Measurements from ENCODE around the gene SESN1. TPM values are rescaled to one million over a fixed set of nuclear protein-coding genes. Genes with fewer than 3 reads are reported as not detected.

SESN1 gene
- total and polyA plus RNA-seq, 9 of the 15 experiments (the other 6 are each of a cell fraction or from before 2014, with no cell fraction given): 3.1 to 13.0 (median 7.4) TPM

DNA sequence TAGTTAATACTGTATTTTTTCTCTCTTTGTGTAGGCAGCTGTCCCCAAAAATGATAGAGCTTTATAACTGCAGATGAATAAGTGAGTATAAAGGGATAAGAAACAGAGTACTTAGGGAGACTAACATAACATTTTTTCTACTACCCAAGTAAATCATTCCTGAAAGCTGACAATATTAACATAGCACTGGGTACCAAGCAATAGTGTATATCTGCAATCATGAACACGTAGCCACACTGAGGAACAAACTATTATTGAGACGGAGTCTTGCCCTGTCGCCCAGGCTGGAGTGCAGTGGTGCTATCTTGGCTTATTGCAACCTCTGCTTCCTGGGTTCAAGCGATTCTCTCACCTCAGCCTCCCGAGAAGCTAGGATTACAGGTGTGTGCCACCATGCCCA, 105.9 kb downstream of the SESN1 start (continued):
- TF ChIP-seq, protein P1, sequence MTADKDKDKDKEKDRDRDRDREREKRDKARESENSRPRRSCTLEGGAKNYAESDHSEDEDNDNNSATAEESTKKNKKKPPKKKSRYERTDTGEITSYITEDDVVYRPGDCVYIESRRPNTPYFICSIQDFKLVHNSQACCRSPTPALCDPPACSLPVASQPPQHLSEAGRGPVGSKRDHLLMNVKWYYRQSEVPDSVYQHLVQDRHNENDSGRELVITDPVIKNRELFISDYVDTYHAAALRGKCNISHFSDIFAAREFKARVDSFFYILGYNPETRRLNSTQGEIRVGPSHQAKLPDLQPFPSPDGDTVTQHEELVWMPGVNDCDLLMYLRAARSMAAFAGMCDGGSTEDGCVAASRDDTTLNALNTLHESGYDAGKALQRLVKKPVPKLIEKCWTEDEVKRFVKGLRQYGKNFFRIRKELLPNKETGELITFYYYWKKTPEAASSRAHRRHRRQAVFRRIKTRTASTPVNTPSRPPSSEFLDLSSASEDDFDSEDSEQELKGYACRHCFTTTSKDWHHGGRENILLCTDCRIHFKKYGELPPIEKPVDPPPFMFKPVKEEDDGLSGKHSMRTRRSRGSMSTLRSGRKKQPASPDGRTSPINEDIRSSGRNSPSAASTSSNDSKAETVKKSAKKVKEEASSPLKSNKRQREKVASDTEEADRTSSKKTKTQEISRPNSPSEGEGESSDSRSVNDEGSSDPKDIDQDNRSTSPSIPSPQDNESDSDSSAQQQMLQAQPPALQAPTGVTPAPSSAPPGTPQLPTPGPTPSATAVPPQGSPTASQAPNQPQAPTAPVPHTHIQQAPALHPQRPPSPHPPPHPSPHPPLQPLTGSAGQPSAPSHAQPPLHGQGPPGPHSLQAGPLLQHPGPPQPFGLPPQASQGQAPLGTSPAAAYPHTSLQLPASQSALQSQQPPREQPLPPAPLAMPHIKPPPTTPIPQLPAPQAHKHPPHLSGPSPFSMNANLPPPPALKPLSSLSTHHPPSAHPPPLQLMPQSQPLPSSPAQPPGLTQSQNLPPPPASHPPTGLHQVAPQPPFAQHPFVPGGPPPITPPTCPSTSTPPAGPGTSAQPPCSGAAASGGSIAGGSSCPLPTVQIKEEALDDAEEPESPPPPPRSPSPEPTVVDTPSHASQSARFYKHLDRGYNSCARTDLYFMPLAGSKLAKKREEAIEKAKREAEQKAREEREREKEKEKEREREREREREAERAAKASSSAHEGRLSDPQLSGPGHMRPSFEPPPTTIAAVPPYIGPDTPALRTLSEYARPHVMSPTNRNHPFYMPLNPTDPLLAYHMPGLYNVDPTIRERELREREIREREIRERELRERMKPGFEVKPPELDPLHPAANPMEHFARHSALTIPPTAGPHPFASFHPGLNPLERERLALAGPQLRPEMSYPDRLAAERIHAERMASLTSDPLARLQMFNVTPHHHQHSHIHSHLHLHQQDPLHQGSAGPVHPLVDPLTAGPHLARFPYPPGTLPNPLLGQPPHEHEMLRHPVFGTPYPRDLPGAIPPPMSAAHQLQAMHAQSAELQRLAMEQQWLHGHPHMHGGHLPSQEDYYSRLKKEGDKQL (CRISPR knock-in tag; IDR thresholded peaks at IDR 0.05; ENCODE audit: borderline replicate concordance): no peak
- TF ChIP-seq ELF4 (CRISPR knock-in tag; IDR thresholded peaks at IDR 0.05) (no peak), ZNF282 (CRISPR knock-in tag; IDR thresholded peaks at IDR 0.05) (no peak), CCNT2 (IDR thresholded peaks at IDR 0.05; ENCODE audit: borderline replicate concordance, extremely low read depth, insufficient read length, low read depth, low read length) (no peak), MED1 (CRISPR knock-in tag; IDR thresholded peaks at IDR 0.05; ENCODE audit: borderline replicate concordance) (no peak), STAG1 (CRISPR knock-in tag; IDR thresholded peaks at IDR 0.05; ENCODE audit: borderline replicate concordance) (no peak), ZNF175 (CRISPR knock-in tag; IDR thresholded peaks at IDR 0.05; ENCODE audit: low read depth) (no peak), TCFL5 (CRISPR knock-in tag; conservative IDR thresholded peaks at IDR 0.05) (no peak), LEF1 (IDR thresholded peaks at IDR 0.05) (no peak)
- TF ChIP-seq, protein P2, sequence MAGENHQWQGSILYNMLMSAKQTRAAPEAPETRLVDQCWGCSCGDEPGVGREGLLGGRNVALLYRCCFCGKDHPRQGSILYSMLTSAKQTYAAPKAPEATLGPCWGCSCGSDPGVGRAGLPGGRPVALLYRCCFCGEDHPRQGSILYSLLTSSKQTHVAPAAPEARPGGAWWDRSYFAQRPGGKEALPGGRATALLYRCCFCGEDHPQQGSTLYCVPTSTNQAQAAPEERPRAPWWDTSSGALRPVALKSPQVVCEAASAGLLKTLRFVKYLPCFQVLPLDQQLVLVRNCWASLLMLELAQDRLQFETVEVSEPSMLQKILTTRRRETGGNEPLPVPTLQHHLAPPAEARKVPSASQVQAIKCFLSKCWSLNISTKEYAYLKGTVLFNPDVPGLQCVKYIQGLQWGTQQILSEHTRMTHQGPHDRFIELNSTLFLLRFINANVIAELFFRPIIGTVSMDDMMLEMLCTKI (IDR thresholded peaks at IDR 0.05; ENCODE audit: partially characterized antibody): no peak
